Measurements from ENCODE around the gene PAN2. TPM values are rescaled to one million over a fixed set of nuclear protein-coding genes. Genes with fewer than 3 reads are reported as not detected.

The PAN2 gene
- total and polyA plus RNA-seq, 2 donors (not counting 3 experiments of a cell fraction or from before 2014, with no cell fraction given): 21.5 to 21.9 TPM

- Histone ChIP-seq H3K9me1 (replicated peaks; ENCODE audit: control insufficient read depth, extremely low read depth, insufficient read depth, low read length) (no peaks in the 10 kb centered on the region), H3K9ac (replicated peaks; ENCODE audit: extremely low read depth, insufficient read depth, low read length) (no peak overlapping the region), H3K4me1 (ENCODE audit: control insufficient read depth, extremely low read depth, insufficient read depth, low read length) (no peaks in the 10 kb centered on the region), H3K27me3 (ENCODE audit: control insufficient read depth in 2 of 2, insufficient read depth in 2 of 2, low read length in 2 of 2) (no peaks in the 10 kb centered on the region), H4K20me1 (replicated peaks; ENCODE audit: control insufficient read depth, extremely low read depth, insufficient read depth, low read length) (no peaks in the 10 kb centered on the region), H3K36me3 (ENCODE audit: control insufficient read depth in 2 of 2, extremely low read depth in 1 of 2, insufficient read depth in 2 of 2, low read length in 2 of 2) (peaks cover 12 to 31% of the 10 kb centered on the region in 2 experiments), H3K9me3 (replicated peaks; ENCODE audit: control insufficient read depth, insufficient read depth, low read length) (no peaks in the 10 kb centered on the region), H3K79me2 (ENCODE audit: control insufficient read depth, insufficient read depth, low read length) (no peaks in the 10 kb centered on the region), H2AFZ (ENCODE audit: low read depth, low read length) (no peak overlapping the region), H3K4me3 (replicated peaks in 1 of 3; ENCODE audit: insufficient read depth in 1 of 3, low read depth in 1 of 3, low read length in 3 of 3) (no peak overlapping the region), H3K27ac (ENCODE audit: insufficient read depth, low read depth, low read length) (no peak overlapping the region), H3K4me2 (ENCODE audit: insufficient read depth, low read length) (no peak overlapping the region)
- POLR2A ChIA-PET: no interaction called here
- intact Hi-C loops (cut with micrococcal nuclease): no loop called here
- peak; percentile 8 for FAIRE-seq
- CTCF ChIA-PET: interaction anchor here (0.9 to 1.7 kb wide), 3 partner anchors 19 to 123 kb away, joined by 3 read pairs; partner anchors contain the start of gene STAT2
- DNase-seq (ENCODE audit: low read depth, low spot score): no peak
- dilution Hi-C loops (cut with MboI; ENCODE audit: extremely low pct_ligation_motif_present, low sequenced_read_pairs): loop anchor here (10.0 kb wide), 1 partner anchor 63 kb away; no protein-coding TSS in a partner anchor
- no TSS peak for BruUV-seq (replicated peaks)
- TF ChIP-seq GATA2 (IDR thresholded peaks at IDR 0.05; ENCODE audit: insufficient read depth, insufficient read length, low read depth, low read length): no peak
- TF ChIP-seq MYC (IDR thresholded peaks at IDR 0.05; ENCODE audit: low read depth, low read length): no peak
- no peak for TF ChIP-seq POLR2AphosphoS5 (IDR thresholded peaks at IDR 0.05; ENCODE audit: insufficient read depth, low read depth, low read length)
- TF ChIP-seq EZH2 (IDR thresholded peaks at IDR 0.05; ENCODE audit: borderline replicate concordance, low read depth, low read length, severe bottlenecking): no peak
- TF ChIP-seq POLR2A (IDR thresholded peaks at IDR 0.05; ENCODE audit: low read depth, low read length): no peak
- TF ChIP-seq CTCF (IDR thresholded peaks at IDR 0.05; ENCODE audit: extremely low read depth in 1 of 2, insufficient read depth in 1 of 2, low read depth in 1 of 2, low read length in 2 of 2): no peak
- no peak for TF ChIP-seq JUN (IDR thresholded peaks at IDR 0.05; ENCODE audit: borderline replicate concordance, insufficient read depth, insufficient read length, low read depth)
- TF ChIP-seq MAX (IDR thresholded peaks at IDR 0.05; ENCODE audit: insufficient read depth, insufficient read length): no peak
- no peak for TF ChIP-seq FOS (IDR thresholded peaks at IDR 0.05; ENCODE audit: borderline replicate concordance, insufficient read depth, low read length)
Measured at GRCh38 chr12:56341616-56342015, 7.8 kb upstream of the PAN2 start.
